ENCODE measurements around the gene TREM2.
A peak's percentile ranks its signal among the peaks of the same experiment; 100 is the strongest.

TREM2 gene

DNA sequence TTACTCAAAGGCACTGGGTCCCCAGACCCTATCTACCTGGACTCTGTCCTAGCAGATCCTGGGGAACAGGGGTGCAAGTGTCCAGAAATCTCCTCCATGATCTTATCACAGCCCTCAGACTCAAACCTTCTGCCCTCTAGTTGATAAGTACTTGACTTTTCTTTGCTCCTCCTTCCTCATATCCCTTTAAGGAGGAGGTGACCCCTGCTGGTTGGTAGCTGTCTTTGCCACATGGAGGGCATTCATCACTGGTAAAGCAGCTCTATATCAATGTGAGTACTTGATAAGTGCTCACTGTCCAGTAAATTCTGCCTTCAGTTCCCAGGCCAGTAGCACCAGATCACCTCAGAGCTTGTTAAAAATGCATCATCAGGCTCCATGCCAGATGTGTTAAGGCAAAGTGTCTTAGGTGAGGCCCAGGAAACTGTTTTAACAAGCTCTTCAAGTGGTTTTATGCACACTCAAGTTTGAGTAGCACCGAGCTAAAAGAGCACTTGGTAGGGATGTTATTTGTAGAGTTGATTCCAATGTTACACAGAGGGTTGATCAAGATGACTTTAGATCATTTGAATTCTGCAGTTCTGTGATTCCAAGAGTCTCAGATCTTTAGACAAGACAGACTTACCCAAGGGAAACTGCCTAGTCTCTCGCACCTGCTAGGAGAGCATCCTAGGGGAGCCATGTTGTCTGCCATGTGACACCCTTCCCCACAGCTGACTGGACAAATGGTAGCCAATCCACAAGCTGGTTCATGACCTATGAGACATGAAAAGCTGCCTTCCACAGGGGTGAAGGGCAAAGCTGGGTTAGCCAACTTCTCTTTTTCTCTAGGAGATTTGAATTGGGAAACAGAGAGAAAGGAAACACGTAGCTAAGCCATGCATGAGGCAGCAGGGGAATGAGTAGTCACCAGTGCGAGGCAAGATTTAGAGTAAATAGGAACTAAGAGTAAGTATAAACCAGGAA, 19.4 kb upstream of the TREM2 start:
- DNase-seq (ENCODE audit: low spot score): peak; percentile 67

DNA sequence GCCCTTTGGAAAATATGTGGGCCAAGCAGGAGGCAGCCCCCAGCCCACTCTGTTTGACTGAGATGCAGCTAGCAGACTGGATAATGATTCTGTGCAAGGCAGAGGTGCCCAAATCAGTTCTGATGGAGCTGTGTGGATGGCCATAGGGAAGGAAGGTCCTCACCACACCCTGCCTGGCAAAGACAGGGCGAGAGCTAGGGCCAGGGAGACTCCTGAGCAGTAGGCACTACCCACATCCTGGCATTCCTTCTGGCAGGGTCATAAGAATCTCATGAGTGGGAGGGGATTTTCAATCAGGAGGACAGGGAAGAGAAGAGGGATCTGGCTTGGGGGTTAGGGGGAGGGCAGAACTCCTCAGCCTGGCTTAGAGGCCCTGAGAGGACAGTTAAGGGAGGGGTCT, 18.6 kb upstream of the TREM2 start:
- DNase-seq (ENCODE audit: low spot score): no peak

DNA sequence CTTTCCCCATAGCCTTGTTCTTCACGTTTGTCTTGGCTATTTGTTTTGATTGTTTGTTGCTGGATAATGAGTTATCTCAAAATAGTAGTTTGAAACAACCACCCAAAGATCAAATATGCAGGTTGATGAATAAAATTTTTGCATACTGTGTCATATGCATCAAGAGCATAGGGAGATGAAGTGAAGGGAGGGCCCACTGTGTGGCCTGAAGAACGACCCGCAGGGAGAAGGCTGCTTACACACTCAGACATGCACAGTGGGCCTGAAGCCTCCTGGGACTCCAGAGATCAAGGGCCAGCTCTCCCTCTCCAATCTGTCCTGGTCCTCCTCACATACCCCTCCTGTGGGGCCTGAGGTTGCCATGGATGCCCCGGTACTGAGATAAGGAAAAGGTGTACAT, 16.2 kb upstream of the TREM2 start:
- DNase-seq (ENCODE audit: low spot score): no peak

DNA sequence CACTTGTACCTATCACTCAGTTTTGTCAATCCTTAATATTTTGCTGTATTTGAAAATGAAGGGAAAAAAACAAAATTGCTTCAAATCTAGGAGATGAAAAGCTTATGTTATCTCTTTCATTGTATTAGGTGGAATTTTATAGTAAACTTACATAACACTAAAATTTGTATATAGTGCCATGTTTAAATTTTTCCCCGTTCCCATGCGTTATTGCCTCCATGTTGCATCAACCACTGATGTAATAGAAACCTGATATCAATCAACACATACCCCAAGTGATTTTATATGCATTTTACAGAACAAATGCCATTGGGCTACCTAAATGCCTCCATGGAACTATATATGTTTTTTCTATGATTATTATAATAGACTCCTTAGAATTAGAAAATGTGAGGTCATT, 14.8 kb upstream of the TREM2 start:
- DNase-seq (ENCODE audit: low spot score): no peak

DNA sequence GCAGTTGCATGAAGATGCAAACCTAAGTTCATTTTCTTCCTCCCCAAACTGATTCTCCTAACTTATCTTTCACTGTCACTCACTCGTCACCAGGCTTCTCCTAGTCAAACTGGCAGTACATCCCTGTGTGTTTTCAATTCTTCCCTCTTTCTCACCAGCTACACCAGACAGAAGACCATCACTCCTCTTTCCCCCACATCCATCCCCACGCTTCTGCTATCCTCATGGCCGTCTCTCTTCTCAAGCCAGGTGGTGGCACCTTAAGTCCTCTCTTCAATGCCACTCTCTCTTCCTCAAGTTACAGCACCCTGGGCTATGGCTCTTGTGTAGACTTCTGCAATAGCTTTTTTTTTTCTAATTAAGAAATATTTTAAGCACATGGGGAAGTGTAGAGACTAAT, 14.4 kb upstream of the TREM2 start:
- no peak for DNase-seq (ENCODE audit: low spot score)

DNA sequence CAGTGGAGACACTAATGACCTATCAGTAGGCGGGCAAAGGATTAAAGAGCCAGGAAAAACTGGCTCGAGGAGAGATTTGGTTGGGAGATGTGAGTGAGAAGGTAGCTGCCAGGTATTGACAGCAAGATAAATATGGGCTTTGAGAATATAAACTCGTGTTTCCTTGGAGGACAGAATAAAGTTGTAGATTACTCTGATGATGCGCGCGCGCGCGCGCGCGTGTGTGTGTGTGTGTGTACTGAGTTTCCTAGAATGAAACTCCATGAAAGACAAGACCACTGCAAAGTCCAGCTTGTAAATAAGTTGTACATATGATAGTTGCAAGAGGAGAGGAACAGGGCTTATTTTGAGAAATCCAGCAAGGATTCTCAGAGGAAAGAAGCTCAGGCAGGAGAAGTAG, 13.3 kb upstream of the TREM2 start:
- DNase-seq (ENCODE audit: low spot score): no peak

DNA sequence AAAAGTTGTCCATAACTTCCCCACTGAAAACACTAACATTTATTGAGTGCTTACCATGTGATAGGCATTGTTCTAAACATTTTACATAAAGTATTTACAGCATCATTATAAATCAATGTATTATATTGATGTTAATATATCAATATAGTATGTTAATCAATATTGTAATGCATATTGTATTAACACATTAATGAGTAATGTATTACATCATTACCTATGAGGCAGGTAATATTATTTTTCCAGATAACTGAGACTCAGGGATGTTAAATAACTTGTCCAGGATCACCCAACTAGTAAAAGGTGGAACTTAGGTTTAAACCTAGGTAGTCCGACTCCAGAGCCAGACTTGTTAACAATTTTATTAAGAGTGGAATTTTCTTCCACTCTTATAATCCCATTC, 12.2 kb upstream of the TREM2 start:
- DNase-seq (ENCODE audit: low spot score): no peak

DNA sequence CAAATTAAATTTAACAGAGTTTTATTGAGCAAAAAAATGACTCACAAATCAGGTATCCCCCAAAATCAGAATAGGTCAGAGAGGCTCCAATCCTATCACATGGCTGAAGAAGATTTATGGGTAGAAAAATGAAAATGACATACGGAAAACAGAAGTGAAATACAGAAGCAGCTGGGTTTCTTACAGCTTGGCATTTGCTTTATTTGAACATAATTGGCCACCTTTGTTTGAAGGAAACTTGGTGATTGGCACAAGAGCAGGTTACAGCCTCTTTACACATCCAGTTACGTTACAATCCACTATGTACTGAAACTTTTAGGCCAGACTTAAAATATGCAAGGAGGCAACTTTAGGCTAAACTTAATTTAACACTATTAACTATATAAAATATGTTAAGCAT, 11.7 kb upstream of the TREM2 start:
- no peak for DNase-seq (ENCODE audit: low spot score)

DNA sequence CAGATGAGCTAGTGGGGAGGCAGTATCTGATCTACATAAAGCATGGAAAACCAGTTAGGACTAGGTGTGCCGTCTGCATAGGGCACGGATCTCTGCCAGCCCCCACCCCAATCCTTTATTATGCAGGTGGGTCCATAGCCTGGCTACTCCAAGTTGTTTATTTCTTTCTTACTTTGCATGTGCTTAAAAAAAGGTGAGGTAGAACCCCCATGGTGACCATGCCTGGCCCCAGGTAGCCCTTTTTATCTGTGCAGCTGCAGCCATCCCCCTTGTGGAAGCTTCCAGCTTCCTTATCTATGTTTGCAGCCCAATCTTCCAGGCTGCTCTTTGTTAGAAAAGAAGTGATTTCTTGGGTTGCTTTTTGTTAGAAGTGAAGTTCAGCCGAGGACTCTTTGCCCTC, 9.0 kb upstream of the TREM2 start:
- no peak for DNase-seq (ENCODE audit: low spot score)

DNA sequence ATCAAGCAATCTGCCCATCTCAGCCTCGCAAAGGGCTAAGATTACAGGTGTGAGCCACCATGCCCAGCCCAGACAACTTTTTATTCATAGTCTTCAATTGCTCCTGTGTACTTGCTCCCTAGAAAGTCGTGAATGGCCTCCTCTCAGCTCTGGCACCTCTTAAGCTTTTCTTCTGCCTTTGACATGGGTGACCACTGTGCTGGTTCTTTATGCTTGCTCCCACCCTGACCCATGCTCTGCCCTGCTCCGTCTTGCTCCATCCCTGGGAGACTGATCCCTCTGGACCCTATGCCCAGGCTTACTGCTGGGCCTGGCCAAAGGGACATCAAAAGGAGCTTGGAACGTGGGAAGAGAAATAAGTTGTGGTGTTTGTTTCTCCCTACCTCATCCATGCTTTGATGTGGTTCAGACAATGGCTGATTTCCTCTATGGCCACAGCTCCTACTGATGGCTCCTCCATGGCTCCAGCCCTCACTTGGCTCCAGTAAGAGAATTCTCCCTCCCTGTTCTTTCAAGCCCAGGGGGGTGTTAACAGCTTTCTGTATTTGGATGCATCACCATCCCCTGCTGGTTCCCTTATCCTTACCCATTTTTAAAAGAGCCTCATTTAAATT, 7.7 kb upstream of the TREM2 start:
- DNase-seq (ENCODE audit: low spot score): no peak

DNA sequence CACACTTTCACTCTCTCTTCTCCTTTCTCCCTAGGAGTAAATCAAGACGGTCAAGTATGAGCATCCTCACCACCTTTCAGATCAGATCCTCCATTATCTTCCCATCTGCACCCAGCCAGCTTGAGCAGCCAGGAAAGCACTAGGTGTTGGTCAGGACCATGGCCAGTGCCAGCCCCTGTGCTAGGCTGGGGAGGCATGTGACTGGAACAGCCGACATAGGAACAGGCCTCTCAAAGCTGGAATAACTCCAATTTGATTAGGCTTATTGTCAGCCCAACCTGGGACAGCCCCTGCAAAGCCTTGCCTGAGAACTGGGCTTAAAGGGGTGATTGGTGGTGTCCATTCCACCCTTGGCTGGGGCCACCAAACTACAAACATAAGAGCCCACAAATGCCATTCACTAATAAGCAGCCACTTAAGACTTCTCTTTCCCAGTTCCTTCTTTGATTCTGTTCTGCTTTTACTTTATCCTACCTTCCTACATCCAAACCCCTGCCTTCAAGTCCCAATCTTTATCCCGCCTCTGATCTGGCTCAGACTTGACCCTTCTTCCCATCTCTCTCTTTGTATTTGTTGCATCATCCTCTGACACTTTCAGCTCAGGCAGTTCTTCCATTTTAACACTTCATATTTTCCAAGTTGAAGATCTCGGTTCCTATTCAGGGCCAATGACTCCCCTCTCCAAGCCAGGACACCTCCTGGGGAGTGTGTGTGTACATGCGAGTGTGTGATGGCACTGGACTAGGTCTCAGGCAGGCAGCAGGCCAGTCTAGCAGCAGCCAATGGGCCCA, 4.5 kb upstream of the TREM2 start:
- peak; percentile 11 for DNase-seq (ENCODE audit: low spot score)

DNA sequence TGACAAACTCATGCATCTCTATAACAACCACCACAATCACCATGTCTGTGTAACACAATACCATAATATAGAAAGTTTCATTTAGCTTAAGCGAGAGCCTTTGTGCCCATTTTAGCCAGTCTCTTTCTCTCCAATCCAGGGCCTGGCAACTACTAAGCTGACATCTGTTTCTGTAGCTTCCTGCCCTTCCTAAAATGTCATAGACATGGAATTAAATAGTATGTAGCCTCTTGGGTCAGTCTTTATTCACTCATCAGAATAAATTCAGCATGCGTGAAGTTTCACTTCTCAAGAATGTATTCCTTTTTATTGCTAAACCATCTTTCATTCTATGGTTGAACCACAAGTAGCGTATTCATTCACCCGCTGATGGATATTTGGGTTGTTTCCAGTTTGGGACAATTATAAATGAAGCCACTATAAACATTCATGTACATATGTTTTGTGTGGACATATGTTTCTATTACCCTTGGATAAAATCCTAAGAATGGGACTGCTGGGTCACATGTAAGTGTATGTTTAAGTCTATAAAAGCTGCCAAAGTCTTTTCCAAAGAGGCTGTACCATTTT, 1.7 kb upstream of the TREM2 start:
- DNase-seq (ENCODE audit: low spot score): no peak

DNA sequence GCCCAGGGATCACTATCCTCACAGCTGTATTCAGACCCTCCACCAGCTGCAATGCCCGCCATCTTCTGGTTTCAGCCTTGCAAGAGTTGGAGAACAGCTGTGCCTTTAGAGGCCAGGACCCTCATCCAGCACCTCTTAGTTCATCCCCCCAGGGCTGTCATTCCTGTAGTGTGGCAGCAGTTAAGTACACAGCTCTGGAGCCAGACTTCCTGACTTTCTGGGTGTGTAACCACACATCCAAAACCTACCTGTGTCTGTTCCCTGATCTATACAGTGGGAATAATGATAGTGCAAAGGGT, 452 bp upstream of the TREM2 start:
- no peak for DNase-seq (ENCODE audit: low spot score)

DNA sequence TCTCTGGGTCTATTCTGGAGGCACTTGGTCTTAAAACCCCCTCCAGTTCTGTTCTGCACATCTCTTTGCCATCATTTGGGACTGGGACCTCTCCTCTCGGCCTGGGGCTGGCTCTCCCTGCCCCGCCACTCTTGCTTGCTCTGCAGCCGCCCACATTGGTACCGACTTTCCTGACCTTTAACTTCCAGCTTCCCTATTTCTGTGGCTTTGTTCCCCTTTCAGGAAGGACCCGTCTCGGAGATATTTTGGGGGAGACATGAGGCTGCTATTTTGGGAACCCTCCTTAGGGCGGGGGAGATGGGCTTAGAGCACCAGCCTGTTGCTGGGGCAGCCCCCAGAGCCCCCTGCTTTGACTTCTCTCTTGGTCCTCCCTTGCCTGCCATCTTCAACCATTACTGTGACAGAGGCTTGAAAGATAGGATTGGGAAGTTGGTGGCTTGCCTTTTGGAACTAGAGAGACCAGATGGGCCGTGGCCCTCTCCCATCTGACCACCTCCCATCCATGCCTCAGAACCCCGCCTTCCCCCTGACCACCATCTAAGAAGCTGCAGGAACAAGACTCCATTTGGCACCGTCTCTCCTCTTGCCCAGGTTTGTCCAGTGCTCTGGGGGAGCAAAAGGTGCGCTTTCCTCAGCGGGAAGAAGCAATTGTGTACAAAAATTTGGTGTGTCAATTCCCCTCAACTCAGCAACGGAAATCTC, 914 bp downstream of the TREM2 start:
- DNase-seq (ENCODE audit: low spot score): peak; percentile 13

DNA sequence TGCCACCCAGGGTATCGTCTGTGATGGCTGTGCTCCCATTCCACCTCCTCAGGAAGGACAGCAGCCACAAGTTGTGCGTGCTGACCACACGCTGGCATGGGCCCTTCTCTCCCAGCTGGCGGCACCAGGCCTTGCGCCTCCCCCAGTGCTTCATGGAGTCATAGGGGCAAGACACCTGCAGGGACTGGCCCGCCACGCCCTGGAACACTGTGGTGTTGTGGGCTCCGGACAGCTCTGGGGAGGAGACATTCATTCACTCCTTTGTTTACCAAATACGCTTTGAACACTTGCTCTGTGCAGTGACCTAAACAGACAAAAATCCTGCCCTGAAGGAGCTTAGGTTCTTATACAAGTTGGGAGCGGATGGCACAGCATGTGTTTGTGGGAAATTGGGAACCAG, 1.5 kb downstream of the TREM2 start:
- peak; percentile 16 for DNase-seq (ENCODE audit: low spot score)

DNA sequence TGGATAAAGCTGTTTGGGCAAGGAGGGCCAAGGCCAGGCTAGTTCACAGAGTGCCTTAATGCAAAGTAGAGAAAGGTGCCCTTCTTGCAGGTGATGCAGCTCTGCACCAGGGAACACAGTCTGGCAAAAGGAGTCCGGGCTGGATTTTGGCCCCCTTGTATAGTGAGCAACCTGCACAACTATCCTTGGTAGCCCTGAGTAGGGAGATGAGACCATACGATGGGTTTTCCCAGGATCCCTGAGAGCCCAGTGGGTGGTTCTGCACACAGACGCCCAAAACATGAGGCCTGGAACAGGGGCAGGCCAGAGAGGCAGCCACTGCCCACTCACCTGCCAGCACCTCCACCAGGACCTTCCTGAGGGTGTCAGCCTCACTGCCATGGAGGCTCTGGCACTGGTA, 2.0 kb downstream of the TREM2 start:
- DNase-seq (ENCODE audit: low spot score): peak; percentile 10

DNA sequence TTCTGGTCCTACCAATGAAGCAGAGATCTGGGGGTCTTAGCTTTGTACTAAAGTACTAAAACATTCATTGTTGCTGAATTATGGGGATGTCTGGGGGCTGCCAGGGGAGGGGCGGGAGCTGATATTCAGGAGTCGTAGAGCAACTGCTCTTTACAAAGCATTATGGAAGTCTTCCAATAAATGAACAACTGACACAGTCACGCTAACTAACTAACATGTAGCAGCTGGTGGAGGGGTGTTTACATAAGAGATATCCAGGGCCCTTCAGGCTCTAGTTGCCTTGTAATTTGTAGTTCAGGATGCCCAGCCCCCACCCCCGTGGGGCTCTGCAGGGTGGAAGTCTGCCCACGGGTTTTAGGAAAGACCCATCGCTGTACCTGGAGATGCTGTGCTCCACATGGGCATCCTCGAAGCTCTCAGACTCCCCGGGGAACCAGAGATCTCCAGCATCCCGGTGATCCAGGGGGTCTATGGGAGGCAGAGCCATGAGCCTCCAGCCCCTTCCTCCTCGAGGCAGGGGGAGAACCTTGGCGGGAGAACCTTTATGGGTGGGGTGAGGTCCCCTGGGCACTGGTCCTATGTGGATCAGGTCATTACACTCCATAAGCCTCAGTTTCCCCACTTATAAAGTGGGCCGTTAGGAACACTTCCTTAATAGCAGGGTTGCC, 3.4 kb downstream of the TREM2 start:
- DNase-seq (ENCODE audit: low spot score): peak; percentile 10

DNA sequence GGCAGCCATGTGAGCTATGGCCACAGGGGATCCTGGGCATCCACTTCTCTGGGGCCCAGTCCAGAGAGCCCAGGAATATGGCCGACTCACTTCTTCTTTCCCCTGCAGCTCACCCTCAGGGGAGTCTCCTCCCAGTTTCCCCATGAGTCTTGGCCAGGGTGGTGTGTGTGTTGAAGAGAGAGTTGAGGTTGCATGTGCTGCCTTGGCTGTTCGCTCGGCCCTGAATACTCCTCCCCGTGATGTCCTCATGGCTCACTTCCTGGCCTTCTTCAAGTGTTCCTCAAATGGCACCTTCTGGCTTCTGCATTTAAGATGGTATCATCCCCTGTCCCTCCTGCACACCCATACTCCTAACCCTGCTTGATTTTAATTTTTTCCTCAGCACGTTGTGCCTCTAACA, 5.6 kb downstream of the TREM2 start:
- no peak for DNase-seq (ENCODE audit: low spot score)

DNA sequence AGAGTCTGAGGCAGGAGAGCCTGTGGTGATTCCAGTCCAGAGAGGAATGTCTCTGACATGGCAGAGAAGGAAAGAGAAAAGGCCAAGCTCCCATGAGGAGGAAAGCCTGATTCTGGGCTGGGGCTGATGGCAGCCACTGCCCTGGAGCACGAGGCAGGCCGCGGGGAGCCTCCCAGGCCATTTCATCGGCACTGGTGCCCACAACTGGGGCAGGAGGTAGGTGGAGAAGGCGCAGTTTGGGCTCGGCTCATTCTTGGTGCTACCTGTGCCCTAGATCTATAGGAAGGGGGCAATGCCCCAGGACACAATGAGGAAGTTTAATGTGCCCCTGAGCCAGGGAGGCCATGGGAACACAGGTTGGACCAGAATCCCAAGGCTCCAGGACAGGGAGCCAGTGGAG, 6.1 kb downstream of the TREM2 start:
- peak; percentile 17 for DNase-seq (ENCODE audit: low spot score)

DNA sequence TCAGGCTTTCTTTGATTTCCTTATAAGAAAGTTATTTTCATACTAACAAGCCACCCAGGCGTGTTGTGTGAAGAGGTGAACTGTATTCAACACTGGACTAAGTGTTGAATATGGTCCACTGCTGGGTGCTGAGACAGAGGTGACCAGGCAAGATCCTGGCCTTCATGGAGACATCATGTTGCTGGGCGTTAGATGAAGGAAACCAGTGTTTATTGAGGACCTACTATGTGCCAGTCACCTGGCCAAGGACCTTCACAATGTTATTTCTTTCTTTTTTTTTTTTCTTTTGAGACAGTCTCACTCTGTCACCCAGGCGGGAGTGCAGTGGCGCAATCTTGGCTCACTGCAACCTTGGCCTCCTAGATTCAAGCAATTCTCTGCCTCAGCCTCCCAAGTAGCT, 6.9 kb downstream of the TREM2 start:
- no peak for DNase-seq (ENCODE audit: low spot score)

DNA sequence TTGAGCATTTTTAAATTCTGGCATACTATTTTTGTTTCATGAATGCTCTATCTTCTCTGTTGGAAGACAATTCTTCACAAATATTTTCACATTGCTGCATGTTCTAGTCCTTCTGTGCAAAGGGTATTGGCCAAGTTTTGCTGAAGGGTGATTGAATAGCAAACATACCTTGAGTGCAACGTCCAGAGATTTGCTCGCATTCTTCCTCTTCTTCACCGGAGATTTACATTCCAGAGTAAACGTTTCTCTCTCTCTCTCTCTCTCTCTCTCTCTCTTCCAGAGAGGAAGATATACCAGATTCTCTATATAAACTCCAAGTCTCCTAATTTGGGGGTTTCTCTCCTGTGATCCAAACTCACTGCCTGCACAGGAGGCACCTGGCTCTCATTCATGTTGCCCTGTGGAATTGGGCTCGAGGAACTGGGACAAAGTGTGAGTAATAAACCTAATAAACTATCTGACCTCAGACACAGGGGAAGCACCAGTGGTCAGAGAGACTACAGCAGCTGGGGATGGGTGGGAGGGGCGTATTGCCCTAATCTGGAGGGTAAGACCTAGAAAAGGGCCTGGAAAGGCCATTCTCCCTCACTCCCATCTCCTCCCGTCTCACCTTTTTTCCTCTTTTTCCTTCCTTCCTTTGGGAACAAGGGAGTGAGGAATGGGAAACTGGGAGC, 7.6 kb downstream of the TREM2 start:
- DNase-seq (ENCODE audit: low spot score): no peak

Data from D341Med (cell line).